GM12878 (cell line): ENCODE measurements around the gene OGFR. TPM values are rescaled to one million over a fixed set of nuclear protein-coding genes. Genes with fewer than 3 reads are reported as not detected.

ENCODE experiments used
- ATAC-seq: fragments of 200-7000 bp; cut with Tn5 transposase; 3 replicates; pipeline ENCODE4 v1.9.1; 2020; ENCODE audit warnings: mild to moderate bottlenecking, moderate library complexity
- BruUV-seq: library from RNA; stranded (reverse); fragments of 400-500 nt; replicated peaks from 2 replicates; lab custom pipeline; 2021; lab: Mats Ljungman, UMichigan
- CTCF ChIA-PET: fragments of 300-600 bp; sonication (Branson Sonifier 250); formaldehyde crosslinking; extraction: SDS; loops from one replicate; lab custom pipeline; 2021; ENCODE audit warnings: inconsistent platforms; lab: Yijun Ruan, JAX
- POLR2A ChIA-PET: fragments of 350-600 bp; formaldehyde crosslinking; extraction: SDS; loops from one replicate; lab custom pipeline; 2021; ENCODE audit warnings: inconsistent platforms; lab: Charles Lee
- RAD21 ChIA-PET: fragments of 300-600 bp; sonication (Branson Sonifier 250); formaldehyde crosslinking; loops from one replicate; lab custom pipeline; 2023; ENCODE audit warnings: antibody characterized with exemption; ENCODE audit not compliant: unreplicated experiment; lab: Charles Lee
- SMC1A ChIA-PET: fragments of 300-600 bp; sonication (Branson Sonifier 250); formaldehyde crosslinking; loops from one replicate; lab custom pipeline; 2023; ENCODE audit not compliant: unreplicated experiment, uncharacterized antibody; lab: Charles Lee
- DNase-seq: peaks from one replicate; pipeline ENCODE4 v3.0.0-alpha.2; 2011; ENCODE audit warnings: low read depth, low spot score
- FAIRE-seq: peaks from 3 replicates; lab custom pipeline; 2011; peaks lifted over from hg19 to GRCh38; lab: Jason Lieb, UNC
- H2AFZ ChIP-seq: 2 replicates; pipeline ENCODE4 v1.6.0; 2011; ENCODE audit warnings: low read depth, low read length, control low read depth; ENCODE audit not compliant: control insufficient read depth
- H3K27ac ChIP-seq: 2 replicates; pipeline ENCODE4 v1.5.1; 2011; ENCODE audit warnings: control low read depth; ENCODE audit not compliant: control insufficient read depth, insufficient read depth
- H3K27me3 ChIP-seq, 2 experiments: replicated peaks in 1 of 2; 2 replicates each; pipeline versions ENCODE4 v1.6.0 to v1.6.1; 2011; ENCODE audit warnings: low read length in 1 of 2; ENCODE audit not compliant: control insufficient read depth in 2 of 2, insufficient read depth in 2 of 2
- H3K36me3 ChIP-seq, 2 experiments: 2 replicates each; pipeline ENCODE4 v1.5.1; 2011; ENCODE audit warnings: low read length in 1 of 2; ENCODE audit not compliant: control insufficient read depth in 2 of 2, insufficient read depth in 2 of 2
- H3K4me1 ChIP-seq: 2 replicates; pipeline ENCODE4 v1.6.1; 2011; ENCODE audit warnings: mild to moderate bottlenecking, low read length, moderate library complexity, mixed read lengths; ENCODE audit not compliant: control insufficient read depth, insufficient read depth
- H3K4me2 ChIP-seq: 2 replicates; pipeline ENCODE4 v1.6.0; 2011; ENCODE audit warnings: control low read depth; ENCODE audit not compliant: control insufficient read depth, insufficient read depth
- H3K4me3 ChIP-seq: fragments of 200-600 bp; sonication (generic); 2 replicates; pipeline ENCODE4 v1.5.1; 2016
- H3K79me2 ChIP-seq: 2 replicates; pipeline ENCODE4 v1.6.0; 2011; ENCODE audit warnings: low read length; ENCODE audit not compliant: control insufficient read depth, insufficient read depth
- H3K9ac ChIP-seq: 2 replicates; pipeline ENCODE4 v1.8.0; 2011; ENCODE audit warnings: low read length, control low read depth, mixed read lengths; ENCODE audit not compliant: control insufficient read depth, insufficient read depth
- H3K9me3 ChIP-seq: replicated peaks from 3 replicates; pipeline ENCODE4 v1.5.1; 2011; ENCODE audit warnings: mild to moderate bottlenecking, low read length; ENCODE audit not compliant: control insufficient read depth, insufficient read depth
- H4K20me1 ChIP-seq: 2 replicates; pipeline ENCODE4 v1.6.0; 2011; ENCODE audit not compliant: control insufficient read depth, insufficient read depth
- BCL3 ChIP-seq: IDR thresholded peaks from 2 replicates; pipeline ENCODE4 v1.6.1; 2011; ENCODE audit warnings: borderline replicate concordance, low read depth, mild to moderate bottlenecking, moderate library complexity, low read length; ENCODE audit not compliant: insufficient read depth, poor library complexity, severe bottlenecking
- BMI1 ChIP-seq: fragments of 450-650 bp; IDR thresholded peaks from 2 replicates; pipeline ENCODE4 v1.6.1; 2016; ENCODE audit warnings: mild to moderate bottlenecking, moderate library complexity, borderline replicate concordance
- GATAD2B ChIP-seq: fragments of 450-650 bp; conservative IDR thresholded peaks from 2 replicates; pipeline ENCODE4 v1.6.1; 2017; ENCODE audit warnings: low read depth, mild to moderate bottlenecking, moderate library complexity
- IKZF1 ChIP-seq: fragments of 450-650 bp; conservative IDR thresholded peaks from 2 replicates; pipeline ENCODE4 v1.6.1; 2017; ENCODE audit warnings: antibody characterized with exemption, mild to moderate bottlenecking
- PKNOX1 ChIP-seq: fragments of 450-650 bp; IDR thresholded peaks from 2 replicates; pipeline ENCODE4 v1.6.1; 2016; ENCODE audit warnings: mild to moderate bottlenecking
- RELA ChIP-seq: fragments of 450-650 bp; IDR thresholded peaks from 2 replicates; pipeline ENCODE4 v1.8.0; 2014; ENCODE audit warnings: borderline replicate concordance; ENCODE audit not compliant: partially characterized antibody
- SMAD5 ChIP-seq: IDR thresholded peaks from 2 replicates; pipeline ENCODE4 v1.6.1; 2016; ENCODE audit warnings: antibody characterized with exemption, low read depth
- SRF ChIP-seq, 2 experiments: IDR thresholded peaks; 2 replicates each; pipeline ENCODE4 v1.6.1; 2011; ENCODE audit warnings: low read depth in 2 of 2, low read length in 2 of 2, mild to moderate bottlenecking in 1 of 2, moderate library complexity in 1 of 2
- USF2 ChIP-seq: IDR thresholded peaks from 2 replicates; pipeline ENCODE4 v1.6.1; 2011; ENCODE audit warnings: low read depth, low read length, improper control_type of control experiment, borderline replicate concordance
- ZBED1 ChIP-seq: IDR thresholded peaks from 2 replicates; pipeline ENCODE4 v1.6.1; 2016; ENCODE audit warnings: borderline replicate concordance
- WGBS: methylation state at CpG from one replicate; pipeline ENCODE4 v1.1.6; 2016; ENCODE audit warnings: low lambda C conversion rate; ENCODE audit not compliant: insufficient replicate concordance, insufficient coverage; ENCODE audit errors: missing lambda C conversion rate; 5-methylcytosine and 5-hydroxymethylcytosine counted together
- in situ Hi-C: fragments of 300-500 bp; cut with MboI; formaldehyde crosslinking; loops from 9 replicates; pipeline ENCODE4 v1.14.3; 2018; ENCODE audit warnings: mixed read lengths
- intact Hi-C: fragments of 100-400 bp; cut with micrococcal nuclease; formaldehyde crosslinking; loops from one replicate; pipeline ENCODE4 v1.14.2; 2022; ENCODE audit not compliant: unreplicated experiment
- polyA plus RNA-seq, 11 experiments: library from polyadenylated mRNA; depleted of rRNA in 4 of 11; unstranded in 6 of 11; stranded (reverse) in 5 of 11; fragments of >200 nt; fragmentation: Nextera tagmentation in 4 of 11; fragmentation: Illumina TruSeq in 1 of 11; extraction: Ambion mirVana in 4 of 11; extraction: Trizol in 1 of 11; gene quantifications; 1 replicate in 1 of 11; 2 replicates in 10 of 11; pipeline versions ENCODE4 v1.2.1 to v1.2.3, GENCODE V29; 2011 to 2016; ENCODE audit warnings: inconsistent platforms in 2 of 11, missing spikeins in 2 of 11, low read depth in 1 of 11
- total RNA-seq, 4 experiments: library from RNA; depleted of rRNA in 3 of 4; stranded (reverse); fragments of >200 nt in 3 of 4; fragmentation: Illumina TruSeq in 1 of 4; extraction: Trizol in 1 of 4; gene quantifications; 2 replicates each; pipeline versions ENCODE4 v1.2.1 to v1.2.3, GENCODE V29; 2013 to 2021

OGFR gene
- total and polyA plus RNA-seq, 10 of the 15 experiments (the other 5 are each of a cell fraction or from before 2014, with no cell fraction given): 0.72 to 62.1 (median 27.3) TPM

GRCh38 chr20:62797671-62798532, 6.7 kb upstream of the OGFR start:
- FAIRE-seq: no peak
- peaks cover 5 to 11% of the 10 kb centered on the region in 2 experiments for H3K36me3 ChIP-seq
- RAD21 ChIA-PET: no interaction called here
- no peak overlapping the region; the same call in none of the 2 replicates for H3K9ac ChIP-seq
- peaks cover 17% of the 10 kb centered on the region for H3K4me1 ChIP-seq
- no peak for ATAC-seq
- SMC1A ChIA-PET: interaction anchor here (0.8 kb wide), 1 partner anchor 10 kb away, joined by 3 read pairs; no protein-coding TSS in a partner anchor
- H3K27ac ChIP-seq: no peak overlapping the region
- peak overlapping the region; percentile 70; the same call in 1 of the 2 replicates for H3K4me3 ChIP-seq
- in situ Hi-C loops: loop anchor here (10.0 kb wide), 1 partner anchor 143 kb away; no protein-coding TSS in a partner anchor
- TF ChIP-seq RELA (no peak), IKZF1 (no peak), PKNOX1 (no peak)
- H3K27me3 ChIP-seq: no peaks in the 10 kb centered on the region; a peak in 1 of 4 replicates
- no peaks in the 10 kb centered on the region for H4K20me1 ChIP-seq
- no peak for DNase-seq
- WGBS: 92% methylated on average over 25 of the region's 26 CpGs
- intact Hi-C loops: no loop called here
- BruUV-seq: no TSS peak
- CTCF ChIA-PET: interaction anchor here (5.0 kb wide), 1 partner anchor 9 kb away, joined by 43 read pairs; no protein-coding TSS in a partner anchor
- H3K4me2 ChIP-seq: peak overlapping the region; percentile 84; the same call in 1 of the 2 replicates
- POLR2A ChIA-PET: no interaction called here
- H3K79me2 ChIP-seq: peaks cover 7% of the 10 kb centered on the region
- no peak overlapping the region for H2AFZ ChIP-seq
- no peaks in the 10 kb centered on the region for H3K9me3 ChIP-seq

GRCh38 chr20:62799036-62799435, 5.6 kb upstream of the OGFR start:
- TF ChIP-seq BCL3 (no peak), ZBED1 (no peak), BMI1 (no peak), SRF (IDR thresholded peaks at IDR 0.05; ENCODE audit: low read depth in 2 of 2, low read length in 2 of 2) (no peak), PKNOX1 (no peak), SMAD5 (no peak), GATAD2B (no peak), USF2 (no peak)
- Histone ChIP-seq H3K4me2 (no peak overlapping the region), H3K4me1 (peaks cover 7% of the 10 kb centered on the region), H4K20me1 (no peaks in the 10 kb centered on the region), H3K9ac (no peak overlapping the region), H3K9me3 (no peaks in the 10 kb centered on the region), H2AFZ (no peak overlapping the region), H3K4me3 (no peak overlapping the region), H3K27ac (no peak overlapping the region), H3K27me3 (no peaks in the 10 kb centered on the region), H3K36me3 (peaks cover 5 to 11% of the 10 kb centered on the region in 2 experiments), H3K79me2 (peaks cover 7% of the 10 kb centered on the region)
- intact Hi-C loops (no loop called here), in situ Hi-C loops (loop anchor here (10.0 kb wide), 1 partner anchor 144 kb away; no protein-coding TSS in a partner anchor)
- RAD21 ChIA-PET: no interaction called here
- FAIRE-seq (no peak), ATAC-seq (no peak), DNase-seq (no peak)
- no TSS peak for BruUV-seq
- WGBS: 91% methylated on average over 8 of the region's 8 CpGs
- POLR2A ChIA-PET: no interaction called here
- SMC1A ChIA-PET: no interaction called here
- CTCF ChIA-PET: no interaction called here
